Measurements from ENCODE around the gene ITK.
"Not testable (repeated sequence)": the region's sequence is repeated elsewhere in the genome, so short reads cannot be mapped to it uniquely, and the experiment has no call there.

Gene ITK

DNA sequence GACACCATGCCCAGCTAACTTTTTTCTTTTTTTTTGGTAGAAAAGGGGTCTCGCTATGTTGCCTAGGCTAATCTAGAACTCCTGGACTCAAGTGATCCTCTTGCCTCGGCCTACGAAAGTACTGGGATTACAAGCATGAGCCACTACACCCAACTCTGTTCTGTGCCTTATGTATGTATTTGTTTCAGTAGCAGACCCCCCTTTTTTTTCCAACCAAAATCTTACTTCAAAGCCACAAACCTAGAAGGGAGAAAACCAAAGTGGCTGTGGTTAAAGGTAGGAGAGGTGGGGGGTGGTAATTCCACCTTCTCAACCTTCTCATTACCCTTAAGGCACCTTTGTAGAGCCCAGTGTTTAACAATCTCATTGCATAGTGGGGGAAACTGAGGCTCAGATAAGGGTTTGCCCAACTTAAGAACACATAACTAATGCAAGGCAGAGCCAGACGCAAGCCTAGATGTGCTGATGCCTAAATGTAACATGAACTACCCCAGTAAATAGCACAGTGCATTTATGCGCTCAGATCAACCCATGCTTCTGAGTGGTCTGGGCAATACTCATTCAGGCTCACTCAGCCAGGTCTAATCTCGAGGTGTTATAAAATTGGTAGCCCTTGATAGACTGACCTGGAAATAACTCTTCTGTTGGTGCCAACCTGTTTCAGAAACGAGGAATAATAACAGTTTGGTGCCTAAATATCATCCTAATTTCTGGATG, 33.0 kb downstream of the ITK start:
- DNase-seq, result no peak

DNA sequence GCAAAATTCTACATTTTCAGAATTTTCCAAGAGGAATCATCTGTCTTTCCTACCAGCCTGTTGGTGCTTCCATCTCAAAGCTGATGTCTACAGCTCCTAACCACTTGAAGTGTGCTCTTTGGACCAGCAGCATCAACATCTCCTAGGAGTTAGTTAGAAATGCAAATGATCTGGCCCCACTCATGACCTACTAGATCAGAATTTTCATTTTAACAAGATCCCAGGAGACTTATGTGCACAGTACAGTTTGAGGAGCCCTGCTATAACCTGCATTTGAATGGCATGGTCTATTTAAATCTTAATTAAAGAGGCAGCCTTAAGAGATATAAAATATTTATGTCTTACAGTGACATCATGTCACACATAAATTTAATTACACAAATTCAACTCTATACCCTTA, 33.8 kb downstream of the ITK start:
- no peak for DNase-seq

DNA sequence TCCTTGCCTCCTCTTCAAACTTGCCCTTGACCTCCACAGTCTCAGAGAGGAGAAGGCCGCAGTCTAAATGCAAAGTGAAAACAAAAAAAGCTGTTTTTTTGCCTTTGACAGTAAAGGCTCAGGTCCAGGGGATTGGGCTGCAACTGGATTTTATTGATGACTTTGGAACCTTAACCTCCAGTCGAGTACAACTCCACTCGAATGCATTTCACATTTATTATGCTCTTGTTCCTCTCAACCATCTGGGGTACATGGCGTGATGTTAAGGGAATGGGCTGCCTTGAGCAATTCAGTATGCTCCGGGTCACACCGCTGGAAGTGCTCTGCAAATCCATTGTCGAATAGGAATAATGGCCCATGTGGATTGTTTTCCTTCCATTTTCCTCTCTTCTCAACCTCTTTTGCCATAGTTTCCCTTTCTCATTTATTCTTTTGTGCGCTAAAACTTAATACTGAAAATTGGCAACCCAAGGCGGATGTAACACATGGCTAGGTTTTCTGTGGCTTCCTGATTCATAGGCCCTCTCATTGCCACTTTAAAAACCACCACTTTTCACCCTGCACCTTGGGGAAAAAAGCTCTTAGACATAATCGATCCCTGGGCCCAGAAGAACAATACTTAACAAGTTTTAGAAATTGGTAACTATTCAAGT, 34.3 kb downstream of the ITK start:
- DNase-seq, result peak; percentile 20

DNA sequence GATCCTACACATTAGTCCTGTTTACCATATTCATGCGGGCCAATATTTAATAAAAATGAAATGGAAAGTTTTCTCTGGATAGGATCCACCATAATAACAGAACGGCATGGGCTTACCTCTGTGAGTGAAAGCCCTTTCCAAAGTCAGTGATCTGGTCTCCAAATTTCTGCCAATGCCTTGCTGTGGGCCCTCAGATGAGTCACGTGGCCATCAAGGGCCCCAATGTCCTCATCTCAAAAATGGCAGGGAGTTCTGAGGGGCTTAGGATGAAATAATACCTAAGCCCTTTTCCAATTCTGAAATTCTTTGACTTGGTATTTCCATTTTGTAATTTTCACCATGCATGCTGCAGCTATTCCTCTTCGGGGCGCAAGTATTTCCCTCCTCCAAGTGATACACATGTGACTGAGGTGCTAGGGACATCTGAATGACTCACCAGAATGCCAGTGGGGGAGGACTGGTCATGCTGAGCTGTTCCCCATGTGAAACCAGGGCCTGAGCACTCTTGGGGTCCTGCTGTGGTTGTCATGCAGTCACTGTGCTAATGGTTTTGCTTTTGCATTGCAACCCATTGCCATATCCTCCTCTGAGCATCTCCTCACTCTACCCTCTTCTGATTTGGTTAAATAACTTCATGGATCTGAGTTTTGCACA, 35.0 kb downstream of the ITK start:
- no peak for DNase-seq

DNA sequence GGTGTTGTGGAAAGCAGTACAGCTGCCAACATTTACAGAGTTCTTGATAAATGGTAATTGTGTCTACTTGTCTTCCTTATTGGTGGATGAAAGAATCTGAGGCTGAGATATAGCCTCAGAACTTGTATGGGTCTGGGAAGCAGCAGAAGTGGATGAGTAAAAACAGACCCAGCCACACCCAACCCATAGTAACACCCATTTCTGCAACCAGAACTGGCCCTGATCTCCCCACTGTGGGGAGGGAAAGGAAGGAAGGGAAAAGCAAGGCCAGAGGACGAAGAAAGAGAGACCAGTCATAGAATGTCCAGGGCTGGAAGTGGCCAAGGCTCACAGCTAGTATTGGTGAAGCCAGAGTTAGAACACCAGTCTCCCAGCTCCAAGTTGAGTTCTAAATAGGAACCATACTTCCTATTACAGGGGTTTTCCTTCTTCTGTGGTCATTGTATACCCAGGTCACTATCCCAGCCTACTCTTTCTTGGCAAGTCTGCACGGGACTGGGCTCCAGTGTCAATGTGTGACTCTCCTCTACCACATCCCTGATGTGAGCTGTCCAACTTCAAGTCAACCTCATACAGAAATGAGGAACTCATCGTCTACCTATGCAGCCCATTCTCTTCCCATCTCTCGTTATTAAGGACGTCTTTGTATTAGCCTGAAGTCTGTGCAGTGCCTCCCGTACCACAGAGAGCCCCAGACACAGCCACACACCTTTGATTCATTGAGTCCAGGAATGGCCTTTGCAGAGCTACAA, 35.9 kb downstream of the ITK start:
- DNase-seq, result no peak

DNA sequence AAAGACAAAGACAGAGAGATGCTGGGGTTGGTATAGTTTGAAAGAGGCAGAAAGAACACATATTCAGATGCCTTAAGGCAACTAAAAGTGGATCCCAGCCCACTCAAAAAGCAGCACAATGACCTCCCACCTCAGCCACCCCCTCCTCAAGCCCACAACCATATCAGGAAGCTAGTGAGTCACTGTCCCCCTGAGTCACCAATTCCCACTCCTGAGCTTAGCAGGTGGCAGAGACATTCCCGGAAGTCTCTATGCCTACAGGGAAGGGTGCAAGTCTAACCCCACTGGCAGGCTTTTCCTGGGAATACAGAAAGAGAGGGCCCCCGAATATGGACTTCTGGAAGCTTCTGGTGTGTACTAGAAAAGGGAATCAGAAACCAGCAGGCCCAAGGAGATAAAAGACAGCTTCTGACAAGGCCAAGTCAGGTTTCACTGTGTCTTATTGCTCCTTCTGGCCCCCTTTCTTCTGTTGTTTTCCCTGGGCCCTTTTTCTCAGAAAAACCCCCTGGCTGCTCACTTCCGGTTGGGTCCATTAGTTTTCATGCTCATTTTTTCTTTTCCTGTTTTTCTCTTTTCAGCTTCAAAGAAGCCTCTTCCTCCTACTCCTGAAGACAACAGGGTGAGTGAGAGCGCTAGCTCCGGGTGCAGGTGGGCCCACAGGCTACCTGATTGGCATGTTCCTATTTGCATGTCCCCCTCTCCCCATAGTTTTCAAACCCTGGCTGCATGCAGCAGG, 36.8 kb downstream of the ITK start:
- peak; percentile 51 for DNase-seq

DNA sequence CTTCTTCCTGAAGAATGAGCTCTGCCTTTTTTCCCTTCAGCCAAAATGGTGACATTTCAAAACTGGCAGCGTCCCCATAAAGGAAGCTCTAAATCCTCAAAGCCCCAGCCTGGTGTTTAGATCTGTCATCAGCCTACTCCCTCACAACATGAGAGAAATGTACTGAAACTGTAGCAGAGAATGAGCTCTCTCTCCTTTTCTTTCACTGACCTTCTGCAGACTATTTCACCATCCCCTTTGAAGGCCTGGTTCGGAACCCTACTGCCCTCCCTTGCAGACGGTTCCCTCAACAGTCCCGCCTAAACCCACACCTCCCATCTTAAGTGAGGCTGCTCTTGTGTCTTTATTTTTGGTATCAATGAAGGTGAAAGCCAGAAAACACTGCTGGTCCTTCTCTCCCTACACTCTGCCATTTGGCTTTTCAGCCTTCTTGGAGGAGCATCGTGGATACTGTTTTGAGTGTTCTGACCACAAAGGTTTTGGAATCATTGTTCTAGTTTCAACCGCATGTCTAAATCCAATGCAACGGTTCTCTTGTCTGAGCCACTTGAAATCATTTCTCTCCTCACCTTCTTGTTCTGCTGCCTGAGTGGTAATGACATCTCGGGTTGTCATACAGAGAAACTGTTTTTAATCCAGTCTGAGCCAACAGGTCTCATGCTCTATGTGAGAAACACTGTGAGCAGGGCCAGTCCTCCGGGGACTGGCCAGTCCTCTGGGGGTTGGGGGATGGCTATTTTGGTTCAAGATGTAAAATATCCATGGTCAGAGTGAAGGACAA, 39.0 kb downstream of the ITK start:
- no peak for DNase-seq

DNA sequence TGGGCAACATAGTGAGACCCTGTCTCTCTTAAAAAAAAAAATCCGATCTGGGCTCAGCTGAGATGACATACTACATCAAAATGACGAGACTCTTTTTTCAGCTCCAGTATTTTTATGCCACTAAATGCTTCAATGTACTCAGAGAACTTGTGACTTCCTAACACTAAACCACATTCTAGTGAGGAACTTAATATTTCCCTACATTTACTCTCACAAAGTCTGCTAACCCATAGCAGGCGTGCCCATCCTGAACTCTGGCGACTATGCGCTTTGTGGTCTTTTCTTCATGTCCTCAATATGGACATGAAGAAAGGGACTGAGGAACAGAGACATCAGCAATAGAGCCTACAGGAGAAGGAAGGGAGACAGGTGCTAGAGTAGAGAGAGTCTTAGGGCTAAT, 41.3 kb downstream of the ITK start:
- no peak for DNase-seq

DNA sequence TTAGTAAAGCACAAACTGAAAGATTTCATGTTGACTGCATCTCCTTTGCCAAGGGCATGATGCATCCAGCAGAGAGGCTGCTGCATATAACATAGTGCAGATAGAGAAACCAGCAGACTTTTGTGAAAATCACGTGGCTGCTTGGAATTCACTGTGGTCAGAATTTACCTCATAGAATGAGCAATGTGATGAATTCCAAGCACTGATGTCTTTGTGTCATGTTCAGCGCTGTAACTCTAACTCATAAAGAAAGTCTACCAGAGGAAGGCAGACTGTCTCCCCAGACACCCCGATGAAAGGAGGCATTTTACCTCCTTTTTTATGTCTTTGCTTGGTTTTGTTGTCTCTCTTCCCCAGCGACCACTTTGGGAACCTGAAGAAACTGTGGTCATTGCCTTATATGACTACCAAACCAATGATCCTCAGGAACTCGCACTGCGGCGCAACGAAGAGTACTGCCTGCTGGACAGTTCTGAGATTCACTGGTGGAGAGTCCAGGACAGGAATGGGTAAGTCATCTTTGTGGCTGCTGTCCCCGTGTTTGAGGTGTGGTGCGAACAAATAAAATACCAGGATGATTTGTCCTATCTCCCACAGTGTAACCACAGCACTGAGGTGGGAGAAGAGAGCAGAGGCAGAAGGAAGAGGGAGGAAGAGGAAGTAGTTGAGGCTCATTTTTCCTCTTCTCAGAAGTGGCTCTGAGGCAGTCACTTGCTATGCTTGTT, 42.0 kb downstream of the ITK start:
- DNase-seq, result peak; percentile 55

DNA sequence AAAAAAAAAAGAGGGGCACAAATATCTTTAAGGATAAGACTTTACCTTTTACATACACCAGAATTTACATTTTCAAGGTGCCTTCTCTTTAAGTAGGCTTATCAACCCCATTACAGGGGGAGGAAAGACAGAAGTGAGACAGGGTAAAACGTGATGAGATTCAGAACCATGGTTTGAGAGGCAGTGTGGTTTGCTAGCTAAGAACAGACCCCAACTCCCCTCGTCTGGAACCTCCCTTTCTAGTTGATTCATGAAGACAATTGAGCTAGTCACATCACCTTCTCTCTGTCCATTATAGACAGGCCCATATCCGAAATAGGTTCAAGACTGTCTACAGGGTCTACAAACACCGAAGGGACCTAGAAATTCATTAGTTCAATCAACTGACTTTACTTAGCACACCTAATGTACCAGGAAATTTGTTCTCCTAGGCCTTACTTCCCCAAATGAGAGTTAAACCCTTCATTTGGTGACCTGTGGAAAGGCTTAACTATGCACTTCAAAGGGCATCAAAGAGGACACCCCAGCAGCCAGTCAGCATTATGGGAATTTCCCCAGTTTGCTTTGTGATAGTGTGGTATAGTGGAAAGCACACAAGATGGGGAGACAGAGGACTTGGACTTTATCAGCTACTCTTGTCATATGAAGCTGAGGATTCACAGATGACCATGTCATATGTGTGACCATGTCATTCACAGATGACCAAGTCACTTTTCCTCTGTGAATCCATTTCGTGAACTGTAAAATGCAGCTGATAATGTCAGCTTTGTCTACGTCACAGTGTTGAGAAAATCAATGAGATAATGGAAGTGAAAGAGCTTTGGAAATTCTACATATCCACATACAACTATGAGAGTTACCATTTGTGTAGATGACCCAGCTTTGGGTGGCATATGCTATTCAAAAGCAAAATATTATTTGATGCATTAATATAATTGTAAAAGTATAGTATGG, 45.1 kb downstream of the ITK start:
- no peak for DNase-seq

DNA sequence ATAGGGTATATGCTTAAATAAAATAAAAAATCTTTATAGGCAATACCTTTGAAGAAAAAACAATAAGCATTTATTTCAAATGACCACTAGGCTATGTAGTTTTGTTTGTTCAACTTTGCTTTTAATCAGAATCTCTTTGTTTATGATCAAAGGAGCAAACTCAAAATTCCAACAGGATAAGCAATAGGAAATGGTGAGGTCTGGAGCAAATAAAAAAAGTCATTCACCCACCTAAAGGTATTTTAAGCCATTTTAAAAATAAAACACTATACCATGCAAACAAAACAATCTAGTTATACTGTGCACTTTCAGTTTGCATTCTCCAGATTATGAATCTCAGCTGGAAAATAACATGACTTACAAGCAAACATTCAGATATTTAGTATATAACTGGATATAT, 50.0 kb downstream of the ITK start:
- no peak for DNase-seq

DNA sequence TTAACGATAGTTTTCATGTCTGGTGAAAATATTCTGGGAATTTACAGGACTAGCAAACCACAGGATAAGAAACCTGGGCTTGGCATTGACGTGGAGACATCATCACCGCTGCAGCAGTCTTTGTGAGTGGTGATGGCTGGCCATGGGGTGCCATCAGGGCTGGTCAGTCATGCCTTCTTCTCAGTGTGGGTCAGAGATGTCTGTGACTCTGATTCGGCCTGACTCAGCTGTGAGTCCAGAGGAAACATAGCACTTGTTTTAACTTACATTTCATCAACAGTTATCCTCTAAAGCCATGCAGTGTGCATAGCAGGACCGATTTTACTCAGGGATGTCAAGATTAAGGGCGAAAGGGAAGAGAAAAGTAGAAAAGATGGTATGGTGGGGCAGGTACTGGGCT, 52.1 kb downstream of the ITK start:
- DNase-seq, result no peak

DNA sequence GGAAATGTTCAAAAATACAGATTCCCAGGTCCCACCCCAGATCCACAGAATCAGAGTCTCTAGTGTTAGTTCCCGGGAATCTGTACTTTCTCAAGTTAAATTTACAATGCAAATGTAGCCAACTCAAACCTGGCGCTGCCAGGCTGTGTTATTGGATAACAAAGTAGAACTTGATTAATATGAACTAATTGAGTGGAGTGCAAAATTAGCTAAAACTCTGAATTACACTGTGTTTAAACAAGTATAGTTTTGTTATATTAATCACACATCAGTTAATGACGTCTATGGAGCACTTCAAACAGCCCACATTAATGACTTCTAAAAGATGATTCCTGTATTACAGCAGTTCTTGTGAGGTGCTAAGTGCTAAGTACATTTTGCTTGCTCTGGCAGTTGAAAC, 52.9 kb downstream of the ITK start:
- peak; percentile 25 for DNase-seq

DNA sequence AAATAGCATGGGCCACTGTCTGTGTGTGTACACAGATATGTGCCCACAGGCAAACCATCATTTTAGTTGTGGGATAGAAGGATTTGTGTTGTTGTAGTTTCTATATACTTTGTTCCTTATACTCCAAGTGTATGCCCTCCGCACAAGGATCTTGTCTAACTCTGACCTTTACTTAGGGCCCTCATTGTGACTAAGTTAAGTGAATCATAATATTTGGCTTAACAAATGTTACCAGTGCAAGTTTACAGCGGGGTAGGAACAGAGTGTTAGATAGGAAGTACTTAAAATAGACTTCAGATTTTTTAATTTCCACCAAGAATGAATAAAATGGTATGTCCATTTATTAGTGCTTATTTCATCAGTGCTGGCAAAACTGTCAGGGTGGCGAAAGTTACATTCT, 55.8 kb downstream of the ITK start:
- no peak for DNase-seq

DNA sequence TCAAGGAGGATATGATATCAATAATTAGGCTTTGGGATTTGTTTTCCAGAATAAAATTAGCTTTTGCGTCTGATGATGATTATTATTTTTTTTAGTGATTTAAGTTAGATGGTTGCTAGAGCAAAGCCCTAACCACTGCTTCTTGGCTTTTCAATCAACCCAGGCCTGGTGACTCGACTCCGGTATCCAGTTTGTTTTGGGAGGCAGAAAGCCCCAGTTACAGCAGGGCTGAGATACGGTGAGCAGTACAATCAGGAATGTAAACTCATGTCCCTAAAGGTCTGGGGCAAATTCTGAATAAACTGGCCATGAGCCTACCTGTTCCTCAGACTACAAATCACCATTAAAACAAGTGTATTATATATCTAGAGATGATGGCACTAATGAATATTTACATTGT, 60.8 kb downstream of the ITK start:
- DNase-seq, result no peak

DNA sequence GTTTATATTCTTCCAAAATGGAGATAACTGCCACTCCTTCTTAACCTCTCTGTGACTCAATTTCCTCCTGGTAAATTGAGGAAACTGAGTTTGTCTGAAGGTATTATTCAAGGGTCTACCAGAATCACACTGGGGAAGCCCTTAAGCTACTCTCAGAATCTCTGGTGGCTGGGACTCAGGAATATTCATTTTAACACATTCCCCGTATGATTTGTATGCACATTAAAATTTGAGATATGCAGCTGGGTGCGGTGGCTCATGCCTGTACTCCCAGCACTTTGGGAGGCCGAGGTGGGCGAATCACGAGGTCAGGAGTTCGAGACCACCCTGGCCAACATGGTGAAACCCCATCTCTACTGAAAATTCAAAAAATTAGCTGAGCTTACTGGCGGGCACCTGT, 64.1 kb downstream of the ITK start:
- not testable (repeated sequence) for DNase-seq

DNA sequence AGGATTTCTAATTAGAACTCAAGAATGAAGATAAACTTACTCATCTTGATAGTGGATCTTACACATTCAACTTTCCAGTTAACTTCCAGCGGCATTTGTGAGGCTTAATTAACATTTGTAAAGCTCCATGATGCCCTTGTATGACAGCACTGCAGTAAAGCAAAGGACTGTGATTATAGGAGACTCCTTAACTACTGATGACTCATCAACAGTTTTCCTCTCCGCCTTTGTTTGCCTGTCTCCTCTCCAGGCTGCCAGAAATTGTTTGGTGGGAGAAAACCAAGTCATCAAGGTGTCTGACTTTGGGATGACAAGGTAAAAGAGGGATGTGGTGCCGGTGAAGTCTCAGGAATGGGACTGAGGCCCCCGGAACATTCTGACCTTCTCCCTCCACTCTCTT, 64.8 kb downstream of the ITK start:
- DNase-seq, result no peak

DNA sequence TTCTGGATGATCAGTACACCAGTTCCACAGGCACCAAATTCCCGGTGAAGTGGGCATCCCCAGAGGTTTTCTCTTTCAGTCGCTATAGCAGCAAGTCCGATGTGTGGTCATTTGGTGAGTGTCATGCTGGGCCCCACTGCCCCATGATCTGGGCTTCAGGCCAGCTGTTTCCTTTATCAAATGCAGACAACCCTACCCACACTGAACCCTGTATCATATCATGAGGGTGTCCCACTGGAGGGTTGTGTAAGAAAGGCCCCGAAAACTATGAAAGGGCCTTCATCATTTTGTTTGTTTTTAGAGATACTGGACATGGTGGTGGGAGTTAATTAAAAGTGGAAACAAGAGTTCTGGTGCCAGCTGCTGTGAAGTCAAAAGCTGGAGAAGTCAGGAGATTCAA, 65.2 kb downstream of the ITK start:
- DNase-seq, result no peak

DNA sequence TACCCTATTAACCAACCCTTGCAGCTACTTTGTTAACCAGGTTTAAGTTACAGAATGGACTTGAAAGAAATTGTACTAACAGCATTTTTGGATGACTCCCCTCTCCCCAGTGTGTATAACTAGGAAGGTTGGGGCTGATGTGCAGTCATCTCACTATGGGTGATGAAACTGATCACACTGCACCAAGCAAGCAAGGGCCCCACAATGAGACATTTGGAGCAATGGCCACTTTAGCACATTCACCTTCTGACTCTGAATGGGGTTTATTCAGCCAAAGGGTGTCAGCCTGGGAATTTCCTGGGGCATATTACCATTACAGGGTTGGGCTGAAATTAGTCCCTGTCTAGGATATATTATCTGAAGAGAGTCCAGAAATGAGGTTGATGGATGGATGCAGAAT, 66.6 kb downstream of the ITK start:
- no peak for DNase-seq

DNA sequence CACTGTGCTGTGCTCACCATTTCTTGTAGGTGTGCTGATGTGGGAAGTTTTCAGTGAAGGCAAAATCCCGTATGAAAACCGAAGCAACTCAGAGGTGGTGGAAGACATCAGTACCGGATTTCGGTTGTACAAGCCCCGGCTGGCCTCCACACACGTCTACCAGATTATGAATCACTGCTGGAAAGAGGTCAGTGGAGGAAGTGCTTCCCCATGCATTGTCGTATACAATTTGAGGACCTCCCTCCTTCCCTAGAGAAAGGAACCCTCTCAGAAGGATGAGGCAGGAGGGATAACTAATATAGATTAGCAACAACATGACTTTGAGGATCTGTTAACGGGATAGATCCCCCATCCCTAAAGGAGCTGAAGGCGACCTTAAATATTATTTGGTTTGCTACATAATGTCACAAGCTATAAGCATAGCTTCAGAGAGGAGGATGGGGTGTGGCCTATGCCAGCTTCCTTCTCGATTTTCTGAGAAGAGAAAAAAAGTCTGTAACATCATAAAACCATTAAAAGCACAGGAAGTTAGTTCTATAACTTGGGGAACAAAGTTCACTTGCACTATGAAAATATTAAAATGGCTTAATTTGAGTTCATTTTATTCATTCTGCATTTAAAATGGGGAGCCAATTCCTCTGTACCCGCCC, 68.3 kb downstream of the ITK start:
- DNase-seq, result peak; percentile 20
